Inflammatory macrophage (primary cell): ENCODE measurements around the gene NTRK3.

Source experiments
- DNase-seq, 2 donors: peaks; one replicate each; pipeline ENCODE4 v3.0.0-alpha.2; 2020 to 2022

NTRK3 gene

DNA sequence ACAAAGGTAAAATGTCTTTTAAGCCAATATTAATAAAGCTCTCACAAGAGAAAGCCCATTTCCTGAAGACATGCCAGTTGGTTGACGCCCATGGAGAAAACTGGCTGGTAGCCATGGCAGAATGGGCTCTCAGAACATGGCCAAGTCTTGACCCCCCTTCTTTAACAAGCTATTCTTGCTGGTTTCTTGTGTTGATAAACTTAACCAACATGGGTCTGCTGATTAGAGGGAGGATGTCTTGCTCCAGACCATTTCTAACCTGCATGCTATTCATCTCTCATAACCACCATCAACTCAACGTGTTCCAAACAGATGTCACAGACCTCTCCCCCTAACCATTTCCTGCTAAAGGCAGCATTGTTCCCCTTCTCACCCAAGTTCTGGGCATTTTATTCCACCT lies 25.7 kb downstream of the NTRK3 start:
- DNase-seq, result no peak

GRCh38 chr15:88225461-88225860 lies 31.1 kb downstream of the NTRK3 start:
- no peak for DNase-seq

GRCh38 chr15:88223084-88223483 lies 33.5 kb downstream of the NTRK3 start:
- DNase-seq, result no peak

DNA sequence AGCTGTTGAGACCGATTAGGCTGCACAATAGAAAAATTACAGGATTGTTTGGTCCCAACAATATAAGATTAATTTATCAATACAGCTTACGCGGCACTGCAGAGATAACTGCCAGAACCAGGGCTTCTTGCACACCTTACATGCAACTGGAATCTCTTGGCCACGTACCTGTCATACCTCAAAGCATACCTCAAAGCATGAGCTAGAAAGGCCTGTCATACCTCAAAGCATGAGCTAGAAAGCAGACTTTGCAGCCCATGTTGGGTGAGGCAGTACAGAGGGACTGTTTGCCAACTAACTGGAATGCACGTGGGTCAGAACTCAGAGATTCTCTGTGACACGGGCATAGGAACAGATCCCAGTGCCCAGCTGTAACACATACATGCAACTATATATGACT lies 34.7 kb downstream of the NTRK3 start:
- DNase-seq, result no peak

DNA sequence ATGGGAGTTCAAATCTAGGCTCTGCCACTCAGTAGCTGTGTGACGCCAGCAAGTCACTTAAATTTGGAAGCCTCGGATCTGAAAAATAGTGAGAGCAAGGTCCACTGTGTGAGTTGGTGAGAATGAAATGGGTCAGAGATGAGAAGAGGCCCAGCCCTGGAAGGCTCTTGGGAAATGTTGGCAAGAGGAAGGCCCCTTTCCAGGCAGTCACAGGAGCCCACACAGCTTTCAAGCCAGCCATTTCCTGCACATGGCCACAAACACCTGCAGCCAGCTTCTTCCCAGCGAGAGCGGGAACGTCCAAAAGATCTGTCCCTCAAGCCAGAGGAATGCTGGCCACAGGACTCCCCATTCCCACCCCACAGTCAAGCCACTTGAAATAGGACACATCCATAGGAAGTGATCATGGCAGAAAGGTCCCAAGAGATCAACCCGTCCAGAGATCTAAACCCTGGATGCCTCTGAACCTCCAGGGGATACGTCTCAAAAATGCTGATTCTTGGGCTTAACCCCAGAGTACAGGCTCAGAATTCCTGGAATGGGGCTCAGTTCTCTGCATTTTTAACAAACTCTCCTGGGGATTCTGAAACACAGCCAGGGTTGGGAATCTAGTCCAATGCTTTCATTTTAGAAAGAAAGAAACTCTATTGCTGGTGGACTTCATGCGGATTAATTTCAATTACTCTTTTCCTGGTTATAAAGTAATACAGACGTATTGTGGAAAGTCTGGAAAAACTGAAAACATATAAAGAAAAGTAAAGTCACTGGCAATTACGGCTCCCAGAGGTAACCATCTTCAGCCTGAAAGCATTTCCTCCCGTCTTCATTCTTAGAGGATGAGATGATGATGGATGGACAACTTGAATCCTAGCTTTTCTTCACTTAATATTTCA lies 35.9 kb downstream of the NTRK3 start:
- no peak for DNase-seq

GRCh38 chr15:88219623-88220022 lies 36.9 kb downstream of the NTRK3 start:
- DNase-seq, result no peak

DNA sequence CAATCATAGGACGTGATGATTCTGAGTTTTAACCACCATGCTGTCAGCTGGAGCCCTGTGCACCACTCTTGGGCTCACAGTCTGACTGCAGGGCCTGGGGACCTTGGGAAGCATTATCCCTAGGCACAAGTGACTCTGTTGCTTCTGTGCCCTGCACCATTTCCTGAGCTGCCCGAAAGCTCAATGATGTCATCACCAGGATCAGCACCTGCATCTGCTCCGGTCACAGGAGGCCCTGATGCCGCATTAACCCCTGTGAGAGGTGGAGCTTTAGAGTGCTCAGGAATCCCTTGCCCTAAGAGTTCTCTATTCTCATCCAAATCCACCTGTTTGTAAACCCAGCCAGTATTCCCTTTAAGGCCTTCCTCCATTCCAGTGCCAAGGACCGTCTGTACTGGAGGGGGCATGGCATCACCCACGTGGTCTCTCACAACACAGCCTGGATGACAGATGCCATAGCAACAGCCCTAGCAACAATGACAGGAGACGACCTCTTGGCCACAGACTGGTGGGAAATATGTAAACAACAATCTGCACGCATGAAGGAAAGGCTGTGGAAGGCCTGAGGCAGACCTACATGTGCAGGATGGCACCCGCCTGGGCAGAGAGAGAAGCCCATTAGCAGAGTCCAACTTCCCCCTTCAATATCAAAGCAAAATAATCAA lies 37.9 kb downstream of the NTRK3 start:
- DNase-seq, result no peak

DNA sequence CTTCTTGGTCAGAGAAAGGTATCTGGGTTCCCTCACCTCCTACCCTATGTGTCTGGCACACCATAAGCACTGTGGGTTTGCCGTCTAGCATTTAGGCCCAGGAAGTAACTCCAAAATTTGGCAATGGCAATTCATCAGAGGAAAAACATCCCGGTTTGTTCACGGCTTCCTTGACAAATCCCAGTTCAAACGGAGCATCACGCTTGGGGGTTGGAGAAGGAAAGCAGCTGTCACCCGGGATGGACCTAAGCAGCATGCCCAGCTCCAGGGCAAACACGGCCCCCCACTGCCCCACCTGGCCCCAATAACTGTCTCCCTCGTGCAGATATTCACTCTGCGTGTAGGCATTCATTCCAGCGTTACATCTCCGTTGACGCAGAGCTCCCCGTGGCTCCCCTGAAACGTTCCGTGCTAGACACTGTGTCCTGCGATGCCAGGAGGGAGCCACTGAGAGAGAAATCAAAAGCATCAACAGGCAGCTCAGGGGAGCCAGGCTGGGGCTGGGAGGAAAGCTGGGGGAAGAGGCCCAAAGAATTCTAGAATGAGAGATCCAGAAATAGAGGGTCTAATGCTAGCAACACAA lies 41.4 kb downstream of the NTRK3 start:
- no peak for DNase-seq

- DNase-seq, result no peak
Observed at GRCh38 chr15:88209111-88209510, 47.4 kb downstream of the NTRK3 start.

DNA sequence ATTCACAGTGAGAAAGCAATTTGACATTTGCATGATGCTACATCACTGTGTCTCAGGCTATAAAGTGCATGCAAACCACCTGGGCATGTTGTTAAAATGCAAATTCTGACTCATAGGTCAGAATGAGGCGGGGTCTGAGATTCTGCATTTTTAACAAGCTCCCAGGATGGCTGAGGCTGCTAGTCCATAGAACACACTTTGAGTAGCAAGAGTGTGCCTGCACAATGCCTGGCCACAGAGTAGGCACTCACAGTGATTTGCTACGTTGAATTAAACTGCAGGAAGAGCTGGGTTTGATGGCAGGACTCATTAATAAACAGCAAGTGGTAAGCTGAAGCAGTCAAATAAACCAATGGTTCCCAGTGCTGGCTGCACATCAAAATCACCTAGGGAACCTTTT lies 48.1 kb downstream of the NTRK3 start:
- no peak for DNase-seq

DNA sequence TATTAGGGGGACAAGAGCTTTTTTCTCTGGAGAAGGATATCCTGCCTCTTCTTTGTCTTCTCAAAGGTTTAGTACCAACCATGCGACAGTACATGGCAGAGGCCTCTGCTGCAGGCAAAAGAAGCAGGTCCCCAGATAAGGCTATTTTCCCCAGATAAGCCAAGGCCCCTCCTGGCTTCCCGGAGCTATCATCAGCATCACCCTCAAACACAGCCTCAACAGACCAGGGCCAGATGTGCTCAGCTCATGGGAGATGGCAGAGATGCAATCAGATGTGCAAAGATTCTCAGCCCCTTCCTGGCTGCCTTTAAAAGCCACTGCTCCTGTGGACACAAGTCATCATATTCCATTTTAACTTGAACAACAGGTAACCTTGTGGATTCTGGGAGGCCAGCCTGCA lies 49.0 kb downstream of the NTRK3 start:
- no peak for DNase-seq

DNA sequence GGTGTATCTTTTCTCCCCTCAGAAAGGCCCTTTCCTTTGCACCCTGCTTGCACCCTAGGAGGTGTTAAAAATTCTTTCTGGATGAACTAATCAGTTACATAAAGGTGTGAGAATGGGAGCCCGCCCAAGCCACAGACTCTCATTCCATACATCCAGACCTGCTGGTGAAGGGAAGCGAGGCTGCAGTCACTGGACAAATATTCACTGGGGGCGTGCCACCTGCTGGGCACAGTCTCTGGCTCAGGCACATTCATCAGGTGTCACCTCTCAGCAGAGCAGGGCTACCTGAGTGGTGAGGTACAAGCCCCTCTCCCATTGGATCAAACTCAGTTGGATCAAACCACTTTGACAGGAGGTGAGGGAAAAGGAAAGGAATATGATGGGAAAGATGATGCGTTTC lies 52.0 kb downstream of the NTRK3 start:
- no peak for DNase-seq

- DNase-seq, result no peak
Observed at GRCh38 chr15:88202231-88202630, 54.3 kb downstream of the NTRK3 start.

- DNase-seq, result no peak
Observed at GRCh38 chr15:88201207-88201606, 55.3 kb downstream of the NTRK3 start.

- no peak for DNase-seq
Observed at GRCh38 chr15:88196961-88197360, 59.6 kb downstream of the NTRK3 start.

GRCh38 chr15:88194162-88194561 lies 62.4 kb downstream of the NTRK3 start:
- no peak for DNase-seq

- no peak for DNase-seq
Observed at GRCh38 chr15:88193415-88193814, 63.1 kb downstream of the NTRK3 start.

DNA sequence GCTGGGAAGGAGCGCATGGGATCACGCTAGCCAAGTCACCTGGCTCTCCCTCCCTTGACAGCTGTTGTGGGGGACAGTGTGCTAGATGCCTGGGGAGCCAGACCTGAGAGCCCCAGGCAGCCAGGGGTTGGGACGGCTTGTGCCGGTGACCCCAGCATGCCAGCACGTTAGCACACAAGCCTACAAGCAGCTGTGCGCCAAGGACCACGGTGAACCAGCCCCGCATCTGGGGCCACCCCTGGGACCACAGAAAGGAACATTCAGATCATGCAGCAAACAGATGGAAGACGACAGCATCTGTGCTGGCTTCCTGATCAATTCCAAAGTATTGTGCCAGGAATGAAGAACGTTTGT lies 64.8 kb downstream of the NTRK3 start:
- DNase-seq, result no peak

GRCh38 chr15:88190232-88190631 lies 66.3 kb downstream of the NTRK3 start:
- no peak for DNase-seq

DNA sequence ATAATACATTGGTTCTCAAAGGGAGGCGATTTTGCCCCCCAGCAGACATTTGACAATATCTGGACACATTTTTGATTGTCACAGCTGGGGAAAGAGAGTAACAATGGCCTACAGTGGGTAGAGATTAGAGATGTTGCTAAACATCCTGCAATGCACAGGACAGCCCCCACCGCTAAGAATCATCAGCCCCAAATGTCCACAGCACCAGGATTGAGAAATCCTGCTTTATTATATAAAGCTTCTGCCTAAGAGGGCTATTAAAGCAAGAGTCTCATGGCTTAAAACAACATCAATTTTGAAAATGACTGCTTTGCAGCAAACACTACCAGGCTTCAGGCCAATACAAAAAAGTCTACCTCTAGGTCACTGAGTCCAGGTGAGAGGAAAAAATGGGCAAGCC lies 68.2 kb downstream of the NTRK3 start:
- no peak for DNase-seq

DNA sequence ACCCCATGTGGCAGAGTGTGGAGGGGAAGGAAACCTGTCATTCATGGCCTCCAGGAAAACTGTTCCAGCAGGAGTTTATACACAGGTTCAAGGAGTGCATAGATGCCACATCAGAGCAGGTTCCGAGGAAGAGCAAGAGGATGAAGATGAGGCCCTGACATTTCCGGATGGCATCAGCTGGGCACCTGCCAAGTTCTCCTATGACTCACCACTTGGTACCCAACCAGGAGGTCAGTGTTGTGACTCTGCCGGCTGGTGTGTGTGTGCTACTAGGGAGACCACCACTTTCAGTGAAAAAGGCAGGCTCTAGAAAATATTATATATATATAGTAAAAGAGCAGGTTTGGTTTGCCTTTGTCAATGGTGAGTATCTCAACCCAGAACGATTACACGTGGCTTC lies 69.3 kb downstream of the NTRK3 start:
- no peak for DNase-seq

- DNase-seq, result no peak
Observed at GRCh38 chr15:88185584-88185983, 71.0 kb downstream of the NTRK3 start.

GRCh38 chr15:88181613-88182012 lies 74.9 kb downstream of the NTRK3 start:
- DNase-seq, result no peak

DNA sequence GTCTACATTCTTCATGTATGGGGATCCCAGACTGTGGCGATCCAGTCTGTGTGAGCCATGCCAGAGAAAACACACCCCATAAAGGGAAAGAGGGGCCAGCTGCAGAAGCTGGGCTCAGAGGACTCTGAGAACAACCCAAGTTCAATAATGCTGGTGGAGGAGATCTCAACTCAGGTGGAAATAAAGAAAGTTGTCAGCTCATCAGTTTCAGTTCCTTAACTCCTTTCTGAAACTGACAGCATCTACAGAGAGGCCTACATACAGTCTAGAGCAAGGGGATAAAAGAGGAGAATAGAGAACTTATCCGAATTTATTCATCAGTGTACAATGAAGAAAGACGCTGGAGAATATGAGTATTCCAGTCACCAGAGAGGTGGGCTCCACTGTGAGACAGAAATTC lies 77.0 kb downstream of the NTRK3 start:
- no peak for DNase-seq
